ENCODE results near the gene PLD6.

GRCh38 chr17:17204041-17204591 is 2.0 kb downstream of the PLD6 start:
- TF ChIP-seq CTCF (IDR thresholded peaks at IDR 0.05; ENCODE audit: low read depth, low read length, poor library complexity, severe bottlenecking) = no peak
- TF ChIP-seq EZH2phosphoT487 (IDR thresholded peaks at IDR 0.05; ENCODE audit: borderline replicate concordance, low read length) = no peak

Data from DOHH2 (cell line).